ENCODE measurements around the gene SIPA1L3. TPM values are rescaled to one million over a fixed set of nuclear protein-coding genes. Genes with fewer than 3 reads are reported as not detected.

Gene SIPA1L3
- total RNA-seq, 1 experiment from 2014 or later: 36.0 TPM

GRCh38 chr19:38059897-38060296 is 152.9 kb downstream of the SIPA1L3 start:
- ChIA-PET CTCF (interaction anchor here (0.6 to 1.9 kb wide), 2 partner anchors 132 to 158 kb away, joined by 3 to 6 read pairs; no protein-coding TSS in a partner anchor), POLR2A (no interaction called here)
- no TSS peak for BruUV-seq (replicated peaks)
- Mint-ChIP-seq H3K36me3 (ENCODE audit: insufficient read depth, unreplicated experiment) (no peaks in the 10 kb centered on the region), H3K27me3 (ENCODE audit: insufficient read depth, unreplicated experiment) (no peaks in the 10 kb centered on the region), H3K4me1 (ENCODE audit: insufficient read depth, unreplicated experiment) (peaks cover 10% of the 10 kb centered on the region), H3K4me3 (ENCODE audit: unreplicated experiment) (no peak overlapping the region), H3K9me3 (ENCODE audit: unreplicated experiment) (no peaks in the 10 kb centered on the region), H3K27ac (ENCODE audit: low read depth, unreplicated experiment) (no peak overlapping the region)
- DNase-seq (ENCODE audit: unreplicated experiment): peak; percentile 30
- no peak for TF ChIP-seq CTCF (IDR thresholded peaks at IDR 0.05; ENCODE audit: unreplicated experiment)
- intact Hi-C loops (cut with micrococcal nuclease): no loop called here

GRCh38 chr19:38060331-38060730 is 153.3 kb downstream of the SIPA1L3 start:
- no TSS peak for BruUV-seq (replicated peaks)
- intact Hi-C loops (cut with micrococcal nuclease): no loop called here
- CTCF ChIA-PET: interaction anchor here (1.9 kb wide), 1 partner anchor 158 kb away, joined by 6 read pairs; no protein-coding TSS in a partner anchor

GRCh38 chr19:38061294-38061693 is 154.3 kb downstream of the SIPA1L3 start:
- H3K4me1 Mint-ChIP-seq (ENCODE audit: insufficient read depth, unreplicated experiment): peaks cover 10% of the 10 kb centered on the region
- peak; percentile 64 for DNase-seq (ENCODE audit: unreplicated experiment)
- ChIA-PET CTCF (interaction anchor here (0.6 kb wide), 1 partner anchor 159 kb away, joined by 3 read pairs; no protein-coding TSS in a partner anchor), POLR2A (no interaction called here)
- TF ChIP-seq CTCF (IDR thresholded peaks at IDR 0.05; ENCODE audit: unreplicated experiment): no peak
- peak overlapping the region; percentile 1 for H3K27ac Mint-ChIP-seq (ENCODE audit: low read depth, unreplicated experiment)
- no peaks in the 10 kb centered on the region for H3K36me3 Mint-ChIP-seq (ENCODE audit: insufficient read depth, unreplicated experiment)
- no TSS peak for BruUV-seq (replicated peaks)
- H3K4me3 Mint-ChIP-seq (ENCODE audit: unreplicated experiment): no peak overlapping the region
- intact Hi-C loops (cut with micrococcal nuclease): no loop called here
- no peaks in the 10 kb centered on the region for H3K9me3 Mint-ChIP-seq (ENCODE audit: unreplicated experiment)
- H3K27me3 Mint-ChIP-seq (ENCODE audit: insufficient read depth, unreplicated experiment): no peaks in the 10 kb centered on the region

More at GRCh38 chr19:38060331-38060730, 153.3 kb downstream of the SIPA1L3 start:
- no peak for DNase-seq (ENCODE audit: unreplicated experiment)
- Mint-ChIP-seq H3K36me3 (ENCODE audit: insufficient read depth, unreplicated experiment) (no peaks in the 10 kb centered on the region), H3K4me1 (ENCODE audit: insufficient read depth, unreplicated experiment) (peaks cover 10% of the 10 kb centered on the region), H3K9me3 (ENCODE audit: unreplicated experiment) (no peaks in the 10 kb centered on the region), H3K27me3 (ENCODE audit: insufficient read depth, unreplicated experiment) (no peaks in the 10 kb centered on the region), H3K27ac (ENCODE audit: low read depth, unreplicated experiment) (no peak overlapping the region), H3K4me3 (ENCODE audit: unreplicated experiment) (no peak overlapping the region)
- no peak for TF ChIP-seq CTCF (IDR thresholded peaks at IDR 0.05; ENCODE audit: unreplicated experiment)
- POLR2A ChIA-PET: no interaction called here

GRCh38 chr19:38062959-38063761 is 156.2 kb downstream of the SIPA1L3 start:
- Mint-ChIP-seq H3K4me3 (ENCODE audit: unreplicated experiment) (no peak overlapping the region), H3K36me3 (ENCODE audit: insufficient read depth, unreplicated experiment) (no peaks in the 10 kb centered on the region), H3K4me1 (ENCODE audit: insufficient read depth, unreplicated experiment) (peaks cover 10% of the 10 kb centered on the region), H3K27ac (ENCODE audit: low read depth, unreplicated experiment) (no peak overlapping the region), H3K27me3 (ENCODE audit: insufficient read depth, unreplicated experiment) (no peaks in the 10 kb centered on the region), H3K9me3 (ENCODE audit: unreplicated experiment) (no peaks in the 10 kb centered on the region)
- no peak for DNase-seq (ENCODE audit: unreplicated experiment)
- ChIA-PET POLR2A (no interaction called here), CTCF (interaction anchor here (0.6 kb wide), 1 partner anchor 160 kb away, joined by 3 read pairs; no protein-coding TSS in a partner anchor)
- TF ChIP-seq CTCF (IDR thresholded peaks at IDR 0.05; ENCODE audit: unreplicated experiment): no peak
- BruUV-seq (replicated peaks): no TSS peak
- intact Hi-C loops (cut with micrococcal nuclease): no loop called here
